Neural progenitor cell (in vitro differentiated cells): Measurements from ENCODE around the gene FSTL4. TPM values are rescaled to one million over a fixed set of nuclear protein-coding genes. Genes with fewer than 3 reads are reported as not detected.

Experiments
- DNase-seq: peaks from one replicate; pipeline ENCODE4 v3.0.0-alpha.2; 2016; ENCODE audit warnings: low spot score
- H2AFZ ChIP-seq: fragments of 200-600 bp; sonication (generic); replicated peaks from 2 replicates; pipeline ENCODE4 v1.6.1; 2016; ENCODE audit warnings: antibody characterized with exemption
- H3F3A ChIP-seq: fragments of 200-600 bp; sonication (generic); 2 replicates; pipeline ENCODE4 v1.6.1; 2016; ENCODE audit warnings: antibody characterized with exemption, low read depth
- H3K27ac ChIP-seq: fragments of 200-600 bp; sonication (generic); 2 replicates; pipeline ENCODE4 v1.5.1; 2016; ENCODE audit warnings: mild to moderate bottlenecking
- H3K27me3 ChIP-seq: fragments of 200-600 bp; sonication (generic); 2 replicates; pipeline ENCODE4 v1.6.1; 2016; ENCODE audit warnings: mild to moderate bottlenecking, moderate library complexity
- H3K36me3 ChIP-seq: fragments of 200-600 bp; sonication (generic); 2 replicates; pipeline ENCODE4 v1.5.1; 2016
- H3K4me1 ChIP-seq: fragments of 200-600 bp; sonication (generic); 2 replicates; pipeline ENCODE4 v1.6.1; 2016; ENCODE audit warnings: mixed run types
- H3K4me2 ChIP-seq: fragments of 200-600 bp; sonication (generic); 2 replicates; pipeline ENCODE4 v1.6.1; 2016
- H3K4me3 ChIP-seq: fragments of 200-600 bp; sonication (generic); 2 replicates; pipeline ENCODE4 v1.5.1; 2016
- H3K79me2 ChIP-seq: fragments of 200-600 bp; sonication (generic); 2 replicates; pipeline ENCODE4 v1.6.1; 2016; ENCODE audit warnings: low read depth
- H3K9ac ChIP-seq: fragments of 200-600 bp; sonication (generic); 2 replicates; pipeline ENCODE4 v1.6.1; 2016
- H3K9me3 ChIP-seq: fragments of 200-600 bp; sonication (generic); 2 replicates; pipeline ENCODE4 v1.5.1; 2016; ENCODE audit warnings: low read depth
- H4K20me1 ChIP-seq: fragments of 200-600 bp; sonication (generic); 2 replicates; pipeline ENCODE4 v1.6.1; 2016; ENCODE audit warnings: low read depth
- H3K27ac Mint-ChIP-seq: 3 replicates; pipeline ENCODE4 v1.8.0; 2021; ENCODE audit warnings: mixed read lengths
- H3K27me3 Mint-ChIP-seq: 2 replicates; pipeline ENCODE4 v1.8.0; 2022; ENCODE audit warnings: low read depth, mild to moderate bottlenecking, inconsistent platforms, moderate library complexity, mixed read lengths; ENCODE audit not compliant: insufficient read depth
- H3K36me3 Mint-ChIP-seq: 3 replicates; pipeline ENCODE4 v1.8.0; 2021; ENCODE audit warnings: mixed read lengths
- H3K4me1 Mint-ChIP-seq: 3 replicates; pipeline ENCODE4 v1.8.0; 2021; ENCODE audit warnings: mixed read lengths
- H3K4me3 Mint-ChIP-seq: 3 replicates; pipeline ENCODE4 v1.8.0; 2021; ENCODE audit warnings: mild to moderate bottlenecking, moderate library complexity, mixed read lengths
- H3K9me3 Mint-ChIP-seq: 3 replicates; pipeline ENCODE4 v1.8.0; 2020; ENCODE audit warnings: mixed read lengths
- CTCF ChIP-seq: fragments of 200-600 bp; sonication (generic); IDR thresholded peaks from 2 replicates; pipeline ENCODE4 v1.5.1; 2017; ENCODE audit warnings: antibody characterized with exemption, mild to moderate bottlenecking
- EZH2 ChIP-seq: fragments of 200-600 bp; sonication (generic); IDR thresholded peaks from 2 replicates; pipeline ENCODE4 v1.6.1; 2017; ENCODE audit warnings: antibody characterized with exemption, mild to moderate bottlenecking, moderate library complexity
- EZH2phosphoT487 ChIP-seq: fragments of 200-600 bp; sonication (generic); IDR thresholded peaks from 2 replicates; pipeline ENCODE4 v1.6.1; 2017; ENCODE audit warnings: antibody characterized with exemption
- total RNA-seq: library from RNA; depleted of rRNA; stranded (reverse); fragments of >200 nt; gene quantifications from 2 replicates; pipeline ENCODE4 v1.2.3, GENCODE V29; 2015; ENCODE audit warnings: low replicate concordance

The FSTL4 gene
- total RNA-seq, 1 donor from 2014 or later: 0.95 TPM

- no peaks in the 10 kb centered on the region for H3K79me2 ChIP-seq
- Mint-ChIP-seq H3K4me3 (no peak overlapping the region), H3K4me1 (peaks cover 16% of the 10 kb centered on the region), H3K9me3 (no peaks in the 10 kb centered on the region), H3K36me3 (no peaks in the 10 kb centered on the region), H3K27me3 (peaks cover 2% of the 10 kb centered on the region), H3K27ac (no peak overlapping the region)
- H2AFZ ChIP-seq: no peak overlapping the region
- TF ChIP-seq EZH2phosphoT487 (no peak), EZH2 (no peak), CTCF (no peak)
- no peak overlapping the region for H3K27ac ChIP-seq
- no peaks in the 10 kb centered on the region for H3K9me3 ChIP-seq
- H4K20me1 ChIP-seq: no peaks in the 10 kb centered on the region
- H3K36me3 ChIP-seq: no peaks in the 10 kb centered on the region
- H3K4me3 ChIP-seq: no peak overlapping the region
- DNase-seq: no peak
- no peak overlapping the region for H3K9ac ChIP-seq
- no peaks in the 10 kb centered on the region for H3K4me1 ChIP-seq
- no peaks in the 10 kb centered on the region for H3F3A ChIP-seq
- H3K27me3 ChIP-seq: no peaks in the 10 kb centered on the region
- H3K4me2 ChIP-seq: no peak overlapping the region
Observed at GRCh38 chr5:133230823-133231578, 381.3 kb downstream of the FSTL4 start.

GRCh38 chr5:133229931-133230664 is 382.2 kb downstream of the FSTL4 start:
- no peak overlapping the region for H2AFZ ChIP-seq
- no peak overlapping the region for H3K9ac ChIP-seq
- no peak overlapping the region for H3K4me3 ChIP-seq
- no peaks in the 10 kb centered on the region for H3K4me1 ChIP-seq
- H3K36me3 Mint-ChIP-seq: no peaks in the 10 kb centered on the region
- H3K9me3 ChIP-seq: no peaks in the 10 kb centered on the region
- peaks cover 16% of the 10 kb centered on the region for H3K4me1 Mint-ChIP-seq
- no peak overlapping the region for H3K4me2 ChIP-seq
- H4K20me1 ChIP-seq: no peaks in the 10 kb centered on the region
- no peaks in the 10 kb centered on the region for H3K79me2 ChIP-seq
- TF ChIP-seq EZH2 (no peak), CTCF (no peak), EZH2phosphoT487 (no peak)
- H3K9me3 Mint-ChIP-seq: no peaks in the 10 kb centered on the region
- no peaks in the 10 kb centered on the region for H3F3A ChIP-seq
- H3K27me3 Mint-ChIP-seq: no peaks in the 10 kb centered on the region
- H3K36me3 ChIP-seq: no peaks in the 10 kb centered on the region
- no peaks in the 10 kb centered on the region for H3K27me3 ChIP-seq
- no peak overlapping the region for H3K4me3 Mint-ChIP-seq
- no peak for DNase-seq
- H3K27ac ChIP-seq: no peak overlapping the region
- no peak overlapping the region for H3K27ac Mint-ChIP-seq

- H3K4me3 Mint-ChIP-seq: no peak overlapping the region
Observed at GRCh38 chr5:133228316-133228715, 384.0 kb downstream of the FSTL4 start.

More at GRCh38 chr5:133228316-133228715, 384.0 kb downstream of the FSTL4 start:
- Histone ChIP-seq H3K79me2 (no peaks in the 10 kb centered on the region), H3K27ac (no peak overlapping the region), H3K9ac (no peak overlapping the region), H4K20me1 (no peaks in the 10 kb centered on the region), H3K27me3 (no peaks in the 10 kb centered on the region), H3F3A (no peaks in the 10 kb centered on the region), H2AFZ (no peak overlapping the region), H3K36me3 (no peaks in the 10 kb centered on the region), H3K4me2 (no peak overlapping the region), H3K4me1 (peaks cover 3% of the 10 kb centered on the region), H3K9me3 (no peaks in the 10 kb centered on the region), H3K4me3 (no peak overlapping the region)
- H3K9me3 Mint-ChIP-seq: no peaks in the 10 kb centered on the region
- H3K4me1 Mint-ChIP-seq: peaks cover 16% of the 10 kb centered on the region
- TF ChIP-seq CTCF (no peak), EZH2 (no peak), EZH2phosphoT487 (no peak)
- H3K27me3 Mint-ChIP-seq: peaks cover 2% of the 10 kb centered on the region
- DNase-seq: no peak
- H3K27ac Mint-ChIP-seq: no peak overlapping the region
- H3K36me3 Mint-ChIP-seq: no peaks in the 10 kb centered on the region
